HepG2 (cell line): Measurements from ENCODE around the gene KCNE2. TPM values are rescaled to one million over a fixed set of nuclear protein-coding genes. Genes with fewer than 3 reads are reported as not detected.

Experiments used
- ATAC-seq: fragments of 200-7000 bp; cut with Tn5 transposase; 3 replicates; pipeline ENCODE4 v1.9.1; 2020; ENCODE audit warnings: mild to moderate bottlenecking, moderate library complexity
- BruUV-seq: library from RNA; stranded (reverse); fragments of 400-500 nt; replicated peaks from 2 replicates; lab custom pipeline; 2021; lab: Mats Ljungman, UMichigan
- CTCF ChIA-PET: fragments of 300-600 bp; formaldehyde crosslinking; extraction: SDS; loops from one replicate; lab custom pipeline; 2021; ENCODE audit warnings: low total read pairs, inconsistent platforms, low intra/inter-chr PET ratio; lab: Yijun Ruan, JAX
- POLR2A ChIA-PET: fragments of 350-600 bp; sonication (Branson Sonifier 250); formaldehyde crosslinking; loops from one replicate; lab custom pipeline; 2020; ENCODE audit warnings: antibody characterized with exemption, inconsistent platforms; lab: Yijun Ruan, JAX
- DNase-seq: peaks from one replicate; pipeline ENCODE4 v3.0.0-alpha.2; 2015; ENCODE audit warnings: low spot score
- FAIRE-seq: peaks from 3 replicates; lab custom pipeline; 2011; peaks lifted over from hg19 to GRCh38; lab: Jason Lieb, UNC
- H2AFZ ChIP-seq: one replicate; pipeline ENCODE4 v1.6.1; 2011; ENCODE audit warnings: low read length, inconsistent platforms
- H3K27ac ChIP-seq: fragments of 300-600 bp; 3 replicates; pipeline ENCODE4 v1.8.0; 2011; ENCODE audit warnings: mixed run types, mild to moderate bottlenecking, mixed read lengths, low read length, inconsistent platforms; ENCODE audit not compliant: insufficient read depth; ENCODE audit errors: extremely low read length
- H3K27me3 ChIP-seq, 2 experiments: fragments of 200-600 bp in 1 of 2; 2 replicates in 1 of 2; 3 replicates in 1 of 2; pipeline versions ENCODE4 v1.6.0 to v1.8.0; 2011; ENCODE audit warnings: low read length in 2 of 2, mild to moderate bottlenecking in 2 of 2, moderate library complexity in 2 of 2, inconsistent platforms in 1 of 2; ENCODE audit not compliant: insufficient read depth in 2 of 2, control insufficient read depth in 1 of 2
- H3K36me3 ChIP-seq, 2 experiments: fragments of 200-600 bp in 1 of 2; replicated peaks in 1 of 2; 2 replicates in 1 of 2; 3 replicates in 1 of 2; pipeline versions ENCODE4 v1.5.1 to v1.8.0; 2011; ENCODE audit warnings: low read length in 2 of 2, inconsistent platforms in 1 of 2; ENCODE audit not compliant: insufficient read depth in 2 of 2, control insufficient read depth in 1 of 2
- H3K4me1 ChIP-seq: 2 replicates; pipeline ENCODE4 v1.5.1; 2012; ENCODE audit warnings: low read length, inconsistent platforms; ENCODE audit not compliant: insufficient read depth
- H3K4me2 ChIP-seq: 2 replicates; pipeline ENCODE4 v1.6.0; 2011; ENCODE audit warnings: low read depth, low read length, inconsistent platforms
- H3K4me3 ChIP-seq, 3 experiments: fragments of 200-600 bp in 1 of 3; sonication (generic), shearing (Covaris generic) in 1 of 3; replicated peaks in 1 of 3; 2 replicates each; pipeline ENCODE4 v1.5.1; 2011 to 2016; ENCODE audit warnings: low read length in 3 of 3, inconsistent platforms in 2 of 3, low read depth in 2 of 3, mild to moderate bottlenecking in 2 of 3, control low read depth in 1 of 3, mixed read lengths in 1 of 3; ENCODE audit not compliant: insufficient read depth in 1 of 3
- H3K79me2 ChIP-seq: one replicate; pipeline ENCODE4 v1.6.1; 2011; ENCODE audit warnings: low read length, inconsistent platforms; ENCODE audit not compliant: insufficient read depth
- H3K9ac ChIP-seq: 2 replicates; pipeline ENCODE4 v1.6.0; 2011; ENCODE audit warnings: mild to moderate bottlenecking, low read depth, low read length, inconsistent platforms; ENCODE audit not compliant: insufficient read depth
- H3K9me3 ChIP-seq: 2 replicates; pipeline ENCODE4 v1.5.1; 2012; ENCODE audit warnings: mild to moderate bottlenecking, low read length
- H4K20me1 ChIP-seq: 2 replicates; pipeline ENCODE4 v1.6.0; 2011; ENCODE audit warnings: inconsistent platforms, mild to moderate bottlenecking, low read length, moderate library complexity; ENCODE audit not compliant: insufficient read depth
- BCLAF1 ChIP-seq: fragments of 450-650 bp; IDR thresholded peaks from 2 replicates; pipeline ENCODE4 v1.6.1; 2017; ENCODE audit warnings: mild to moderate bottlenecking
- EEA1 ChIP-seq: sonication (generic); formaldehyde crosslinking; IDR thresholded peaks from 2 replicates; pipeline ENCODE4 v1.5.1; 2020; ENCODE audit warnings: mild to moderate bottlenecking, missing genetic modification reagents, borderline replicate concordance
- GTF2F1 ChIP-seq: fragments of 150-350 bp; IDR thresholded peaks from 2 replicates; pipeline ENCODE4 v1.6.1; 2014; ENCODE audit warnings: low read length
- HNRNPH1 ChIP-seq: fragments of 200-400 bp; formaldehyde crosslinking; optimal IDR thresholded peaks from 2 replicates; pipeline ENCODE3; 2017; ENCODE audit warnings: mild to moderate bottlenecking, low read depth, low read length
- JUNB ChIP-seq: sonication (generic); formaldehyde crosslinking; IDR thresholded peaks from 2 replicates; pipeline ENCODE4 v1.8.0; 2022; ENCODE audit warnings: missing genetic modification reagents, mild to moderate bottlenecking, borderline replicate concordance
- MYNN ChIP-seq: sonication (generic); formaldehyde crosslinking; IDR thresholded peaks from 2 replicates; pipeline ENCODE4 v1.4.0; 2020; ENCODE audit warnings: mild to moderate bottlenecking, low read depth, missing genetic modification reagents
- REL ChIP-seq: sonication (generic); formaldehyde crosslinking; conservative IDR thresholded peaks from 2 replicates; pipeline ENCODE4 v1.8.0; 2022; ENCODE audit warnings: mild to moderate bottlenecking, missing genetic modification reagents, moderate library complexity
- TBL1XR1 ChIP-seq: fragments of 150-350 bp; IDR thresholded peaks from 2 replicates; pipeline ENCODE4 v1.6.1; 2014; ENCODE audit warnings: borderline replicate concordance, low read length; ENCODE audit not compliant: partially characterized antibody
- WIZ ChIP-seq: sonication (generic); formaldehyde crosslinking; IDR thresholded peaks from 2 replicates; pipeline ENCODE4 v1.5.1; 2020; ENCODE audit warnings: mild to moderate bottlenecking, missing genetic modification reagents
- ZMYM3 ChIP-seq: sonication (generic); formaldehyde crosslinking; IDR thresholded peaks from 2 replicates; pipeline ENCODE4 v1.5.1; 2020; ENCODE audit warnings: mild to moderate bottlenecking, missing genetic modification reagents
- ZNF317 ChIP-seq: sonication (generic); formaldehyde crosslinking; IDR thresholded peaks from 2 replicates; pipeline ENCODE4 v1.5.0; 2020; ENCODE audit warnings: mild to moderate bottlenecking, missing genetic modification reagents
- ZNF331 ChIP-seq: sonication (generic); formaldehyde crosslinking; IDR thresholded peaks from 2 replicates; pipeline ENCODE4 v1.4.0; 2020; ENCODE audit warnings: missing genetic modification reagents
- ZNF431 ChIP-seq: sonication (generic); formaldehyde crosslinking; IDR thresholded peaks from 2 replicates; pipeline ENCODE4 v1.9.0; 2022; ENCODE audit warnings: missing genetic modification reagents, low read depth, mild to moderate bottlenecking, borderline replicate concordance
- ZNF530 ChIP-seq: sonication (generic); formaldehyde crosslinking; IDR thresholded peaks from 2 replicates; pipeline ENCODE4 v1.5.0; 2020; ENCODE audit warnings: low read depth, mild to moderate bottlenecking, missing genetic modification reagents
- ZNF547 ChIP-seq: sonication (generic); formaldehyde crosslinking; IDR thresholded peaks from 2 replicates; pipeline ENCODE4 v1.5.1; 2020; ENCODE audit warnings: mild to moderate bottlenecking, missing genetic modification reagents
- ZNF7 ChIP-seq: IDR thresholded peaks from 2 replicates; pipeline ENCODE4 v1.6.1; 2016; ENCODE audit warnings: missing biosample characterization, missing genetic modification reagents
- ZNF775 ChIP-seq: sonication (generic); formaldehyde crosslinking; IDR thresholded peaks from 2 replicates; pipeline ENCODE4 v1.4.0; 2020; ENCODE audit warnings: missing genetic modification reagents, mild to moderate bottlenecking, moderate library complexity, borderline replicate concordance
- WGBS: methylation state at CpG from one replicate; pipeline ENCODE4 v1.1.6; 2017; ENCODE audit warnings: low lambda C conversion rate; 5-methylcytosine and 5-hydroxymethylcytosine counted together
- in situ Hi-C: cut with HindIII; loops from 2 replicates; pipeline ENCODE4 v1.10.0; 2017; ENCODE audit warnings: low pct_unique_long_range_greater_than_20kb; ENCODE audit not compliant: extremely low pct_ligation_motif_present
- intact Hi-C: fragments of 100-400 bp; cut with micrococcal nuclease; formaldehyde crosslinking; loops from one replicate; pipeline ENCODE4 v1.10.0; 2022; ENCODE audit not compliant: unreplicated experiment
- polyA plus RNA-seq, 8 experiments: library from polyadenylated mRNA; depleted of rRNA in 3 of 8; stranded (reverse) in 7 of 8; unstranded in 1 of 8; fragments of >200 nt; fragmentation: Illumina TruSeq in 4 of 8; extraction: Trizol in 4 of 8; gene quantifications; 2 replicates each; pipeline versions ENCODE4 v1.2.1 to v1.2.3, GENCODE V29; 2011 to 2016; ENCODE audit warnings: low read depth in 4 of 8, missing spikeins in 1 of 8, mixed read lengths in 1 of 8; ENCODE audit not compliant: insufficient read depth in 1 of 8
- total RNA-seq, 5 experiments: library from RNA; depleted of rRNA; stranded (reverse); fragments of >200 nt; fragmentation: Illumina TruSeq; extraction: Trizol; gene quantifications; 2 replicates each; pipeline ENCODE4 v1.2.3, GENCODE V29; 2016; ENCODE audit warnings: low read depth in 1 of 5
- TF ChIP-seq, protein P1 (sequence below): sonication (generic); IDR thresholded peaks from 2 replicates; pipeline ENCODE4 v1.6.1; 2016; ENCODE audit warnings: low read depth, borderline replicate concordance
- TF ChIP-seq, protein P2 (sequence below): sonication (generic); formaldehyde crosslinking; IDR thresholded peaks from 2 replicates; pipeline ENCODE4 v1.4.0; 2020; ENCODE audit warnings: missing genetic modification reagents

Gene KCNE2
- total and polyA plus RNA-seq, 2 of the 13 experiments (the other 11 are each of a cell fraction or from before 2014, with no cell fraction given): not detected

- CTCF ChIA-PET: no interaction called here
- POLR2A ChIA-PET: no interaction called here
- FAIRE-seq: no peak
Observed at GRCh38 chr21:34354836-34355235, 9.0 kb upstream of the KCNE2 start.

More at GRCh38 chr21:34354836-34355235, 9.0 kb upstream of the KCNE2 start:
- WGBS: 71% methylated on average over 4 of the region's 4 CpGs
- no peak overlapping the region for H3K4me2 ChIP-seq
- no peak overlapping the region for H3K27ac ChIP-seq
- H4K20me1 ChIP-seq: no peaks in the 10 kb centered on the region
- no peak overlapping the region for H3K9ac ChIP-seq
- no peaks in the 10 kb centered on the region for H3K79me2 ChIP-seq
- intact Hi-C loops: no loop called here
- no peak overlapping the region for H3K4me3 ChIP-seq
- in situ Hi-C loops: no loop called here
- no peak overlapping the region for H2AFZ ChIP-seq
- no peak for TF ChIP-seq EEA1 (CRISPR knock-in tag)
- TF ChIP-seq TBL1XR1: no peak
- TF ChIP-seq, protein P1, sequence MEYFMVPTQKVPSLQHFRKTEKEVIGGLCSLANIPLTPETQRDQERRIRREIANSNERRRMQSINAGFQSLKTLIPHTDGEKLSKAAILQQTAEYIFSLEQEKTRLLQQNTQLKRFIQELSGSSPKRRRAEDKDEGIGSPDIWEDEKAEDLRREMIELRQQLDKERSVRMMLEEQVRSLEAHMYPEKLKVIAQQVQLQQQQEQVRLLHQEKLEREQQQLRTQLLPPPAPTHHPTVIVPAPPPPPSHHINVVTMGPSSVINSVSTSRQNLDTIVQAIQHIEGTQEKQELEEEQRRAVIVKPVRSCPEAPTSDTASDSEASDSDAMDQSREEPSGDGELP: no peak
- TF ChIP-seq ZNF530: no peak
- no peak for TF ChIP-seq HNRNPH1
- no peak for TF ChIP-seq MYNN
- TF ChIP-seq ZNF331: no peak
- TF ChIP-seq GTF2F1: no peak
- TF ChIP-seq REL (CRISPR knock-in tag): no peak
- TF ChIP-seq ZNF775 (CRISPR knock-in tag): no peak
- TF ChIP-seq ZNF7 (CRISPR knock-in tag): no peak
- TF ChIP-seq, protein P2, sequence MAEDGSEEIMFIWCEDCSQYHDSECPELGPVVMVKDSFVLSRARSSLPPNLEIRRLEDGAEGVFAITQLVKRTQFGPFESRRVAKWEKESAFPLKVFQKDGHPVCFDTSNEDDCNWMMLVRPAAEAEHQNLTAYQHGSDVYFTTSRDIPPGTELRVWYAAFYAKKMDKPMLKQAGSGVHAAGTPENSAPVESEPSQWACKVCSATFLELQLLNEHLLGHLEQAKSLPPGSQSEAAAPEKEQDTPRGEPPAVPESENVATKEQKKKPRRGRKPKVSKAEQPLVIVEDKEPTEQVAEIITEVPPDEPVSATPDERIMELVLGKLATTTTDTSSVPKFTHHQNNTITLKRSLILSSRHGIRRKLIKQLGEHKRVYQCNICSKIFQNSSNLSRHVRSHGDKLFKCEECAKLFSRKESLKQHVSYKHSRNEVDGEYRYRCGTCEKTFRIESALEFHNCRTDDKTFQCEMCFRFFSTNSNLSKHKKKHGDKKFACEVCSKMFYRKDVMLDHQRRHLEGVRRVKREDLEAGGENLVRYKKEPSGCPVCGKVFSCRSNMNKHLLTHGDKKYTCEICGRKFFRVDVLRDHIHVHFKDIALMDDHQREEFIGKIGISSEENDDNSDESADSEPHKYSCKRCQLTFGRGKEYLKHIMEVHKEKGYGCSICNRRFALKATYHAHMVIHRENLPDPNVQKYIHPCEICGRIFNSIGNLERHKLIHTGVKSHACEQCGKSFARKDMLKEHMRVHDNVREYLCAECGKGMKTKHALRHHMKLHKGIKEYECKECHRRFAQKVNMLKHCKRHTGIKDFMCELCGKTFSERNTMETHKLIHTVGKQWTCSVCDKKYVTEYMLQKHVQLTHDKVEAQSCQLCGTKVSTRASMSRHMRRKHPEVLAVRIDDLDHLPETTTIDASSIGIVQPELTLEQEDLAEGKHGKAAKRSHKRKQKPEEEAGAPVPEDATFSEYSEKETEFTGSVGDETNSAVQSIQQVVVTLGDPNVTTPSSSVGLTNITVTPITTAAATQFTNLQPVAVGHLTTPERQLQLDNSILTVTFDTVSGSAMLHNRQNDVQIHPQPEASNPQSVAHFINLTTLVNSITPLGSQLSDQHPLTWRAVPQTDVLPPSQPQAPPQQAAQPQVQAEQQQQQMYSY (CRISPR knock-in tag): no peak
- no peak for TF ChIP-seq WIZ (CRISPR knock-in tag)
- no peak for TF ChIP-seq ZNF547
- TF ChIP-seq BCLAF1: no peak
- no peak for TF ChIP-seq ZNF431 (CRISPR knock-in tag)
- TF ChIP-seq ZMYM3: no peak
- no peak for TF ChIP-seq JUNB (CRISPR knock-in tag)
- TF ChIP-seq ZNF317 (CRISPR knock-in tag): no peak
- H3K27me3 ChIP-seq: peaks cover 0 to 4% of the 10 kb centered on the region in 2 experiments; a peak in 2 of 5 replicates
- H3K9me3 ChIP-seq: no peaks in the 10 kb centered on the region
- ATAC-seq: no peak
- DNase-seq: no peak
- H3K4me1 ChIP-seq: peaks cover 22% of the 10 kb centered on the region; the same call in 1 of the 2 replicates
- BruUV-seq: no TSS peak
- no peaks in the 10 kb centered on the region for H3K36me3 ChIP-seq
